GM18858 (cell line): ENCODE measurements around the gene HTRA1.

Source experiments
- ATAC-seq: cut with Tn5 transposase; IDR thresholded peaks from one replicate; pipeline ENCODE4 v1.9.1; 2021; ENCODE audit not compliant: unreplicated experiment

The HTRA1 gene

DNA sequence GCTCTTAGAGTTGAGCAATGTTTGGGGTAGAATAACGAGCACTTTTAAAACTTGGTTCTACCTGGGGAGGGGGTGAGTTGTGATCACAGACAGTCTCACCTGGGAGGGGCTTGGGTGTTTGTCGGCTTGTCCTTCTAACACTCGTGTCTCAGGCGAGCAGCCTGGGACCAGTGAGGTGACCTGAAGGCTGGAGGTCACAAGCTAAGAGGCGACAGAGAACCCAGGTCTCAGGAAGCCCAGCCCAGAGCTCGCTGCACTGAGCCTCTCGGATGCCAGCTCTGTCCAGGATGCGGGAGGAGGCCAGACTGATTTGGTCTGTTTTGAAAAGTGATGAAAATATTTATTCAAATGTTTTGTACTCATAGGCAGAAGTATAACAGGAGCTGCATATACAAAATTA lies 11.8 kb downstream of the HTRA1 start:
- no peak for ATAC-seq

DNA sequence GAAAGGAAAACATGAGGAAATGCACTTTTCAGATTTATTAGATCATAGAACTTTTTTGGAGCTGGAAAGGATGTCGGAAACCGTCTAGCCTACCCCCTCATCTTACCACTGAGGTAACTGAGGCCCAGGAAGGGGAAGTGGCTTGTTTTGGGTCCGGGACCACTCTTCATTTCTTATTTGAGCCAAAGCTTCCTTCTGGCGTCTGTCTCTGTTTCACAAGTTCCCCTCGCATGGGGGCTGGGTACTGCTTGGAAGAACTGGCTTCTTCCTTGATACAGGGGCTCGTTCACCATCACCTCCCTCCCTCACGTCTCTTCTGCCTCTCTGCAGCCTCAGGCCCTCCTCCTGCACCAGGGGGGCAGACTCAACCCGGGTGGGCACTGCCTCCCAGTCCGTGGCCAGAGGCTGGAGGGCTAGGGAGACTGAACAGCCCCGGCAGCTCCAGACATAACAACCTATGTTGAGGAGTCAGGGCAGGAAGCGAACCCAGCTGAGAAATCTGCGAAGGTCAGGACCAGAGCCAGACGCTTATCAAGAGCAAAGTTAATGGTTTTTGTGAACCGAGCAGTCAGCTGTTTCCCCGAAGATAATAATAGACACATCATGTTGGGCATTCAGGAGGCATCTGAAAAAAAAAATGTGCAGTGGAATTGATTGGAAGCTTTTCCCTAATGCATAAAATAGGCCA lies 12.9 kb downstream of the HTRA1 start:
- ATAC-seq, result no peak

DNA sequence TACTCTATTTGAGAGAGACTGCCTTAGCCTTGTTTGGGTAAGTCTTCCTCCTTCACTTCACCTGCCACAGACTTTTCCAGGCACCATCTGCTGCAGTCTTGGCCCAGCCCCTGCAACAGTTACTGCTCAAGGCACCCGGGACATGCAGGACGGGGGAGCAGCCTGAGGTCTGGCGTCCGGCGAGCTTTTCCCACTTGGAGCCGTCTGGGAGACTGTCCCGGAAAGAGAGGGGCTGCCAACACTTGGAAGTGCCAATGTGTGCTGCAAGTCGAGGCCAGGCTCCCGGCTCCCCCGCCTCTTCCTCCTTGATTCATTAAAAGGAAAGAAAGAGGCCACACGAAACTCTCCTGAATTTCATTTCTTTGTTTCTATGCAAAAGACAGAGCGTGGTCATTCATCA lies 13.7 kb downstream of the HTRA1 start:
- ATAC-seq, result no peak

DNA sequence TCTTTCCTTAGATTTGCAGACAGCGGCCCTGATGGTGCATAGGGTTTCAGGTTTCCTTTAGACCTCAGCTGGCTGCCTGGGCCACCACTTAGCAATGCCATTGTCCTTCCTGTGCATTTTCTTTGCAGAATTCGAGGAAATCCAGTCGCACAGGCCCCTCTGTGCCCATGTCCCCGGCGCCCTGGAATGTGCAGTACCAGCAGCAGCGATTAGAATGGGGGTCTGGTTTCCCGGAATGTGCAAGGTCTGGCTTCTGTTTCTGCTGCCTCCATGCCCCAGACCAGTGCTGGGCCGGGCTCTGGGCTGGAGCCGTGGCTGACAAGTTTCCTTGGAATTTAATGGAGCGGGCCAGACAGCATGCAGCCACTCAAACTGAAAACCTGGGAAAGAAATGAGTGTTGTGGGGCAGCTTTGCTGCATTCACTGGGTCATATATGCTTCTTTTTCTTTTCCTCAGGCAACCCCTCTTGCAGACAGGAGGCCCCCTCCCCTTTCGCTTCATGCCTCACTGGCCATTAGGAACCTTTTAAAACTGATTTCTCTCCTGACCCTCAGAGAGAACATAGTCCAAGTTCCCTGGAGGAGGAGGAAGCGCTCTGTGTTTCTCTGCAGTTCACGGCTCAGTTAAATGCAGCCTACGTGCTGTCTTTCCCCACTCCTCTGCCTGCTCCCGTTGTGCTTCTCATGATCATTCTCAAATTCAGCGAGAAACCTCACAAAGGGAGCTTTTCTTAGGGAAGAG lies 14.4 kb downstream of the HTRA1 start:
- no peak for ATAC-seq

DNA sequence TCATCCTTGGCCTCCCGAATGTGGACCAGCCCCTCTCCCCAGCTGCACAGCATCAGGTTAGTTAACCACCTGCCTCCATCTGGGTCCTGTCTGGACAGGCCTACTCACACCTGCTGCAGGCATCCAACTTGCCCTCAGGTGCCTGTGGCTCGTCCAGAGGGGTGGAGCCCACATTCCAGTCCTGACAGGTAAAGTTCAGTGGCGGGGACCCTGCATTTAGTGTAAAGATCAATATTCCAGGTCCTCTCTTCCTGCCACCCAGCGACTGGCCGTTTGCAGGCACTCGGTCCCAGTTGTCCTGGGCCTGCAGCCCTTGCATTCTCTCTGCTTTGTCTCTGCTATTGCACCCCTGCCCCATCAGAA lies 15.0 kb downstream of the HTRA1 start:
- ATAC-seq, result no peak

DNA sequence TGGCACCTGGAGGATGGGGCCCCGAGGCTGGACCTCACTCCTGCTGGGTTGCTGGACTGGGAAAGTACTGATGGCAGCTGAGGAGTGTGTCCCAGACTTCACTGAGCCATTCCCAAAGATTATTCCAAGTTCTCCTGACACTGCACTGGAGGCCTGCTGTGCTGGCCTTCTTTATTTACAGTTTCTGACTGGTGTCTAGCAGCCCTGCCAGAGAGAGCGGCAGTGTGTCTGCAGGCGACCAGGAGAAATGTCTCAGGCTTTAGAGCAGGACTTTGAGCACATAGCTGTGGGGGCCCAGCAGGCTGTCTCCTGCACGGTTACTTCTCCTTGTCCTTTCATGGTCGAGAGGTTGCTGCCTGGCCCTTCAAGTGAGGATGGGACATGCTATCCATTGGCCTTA lies 16.1 kb downstream of the HTRA1 start:
- no peak for ATAC-seq

DNA sequence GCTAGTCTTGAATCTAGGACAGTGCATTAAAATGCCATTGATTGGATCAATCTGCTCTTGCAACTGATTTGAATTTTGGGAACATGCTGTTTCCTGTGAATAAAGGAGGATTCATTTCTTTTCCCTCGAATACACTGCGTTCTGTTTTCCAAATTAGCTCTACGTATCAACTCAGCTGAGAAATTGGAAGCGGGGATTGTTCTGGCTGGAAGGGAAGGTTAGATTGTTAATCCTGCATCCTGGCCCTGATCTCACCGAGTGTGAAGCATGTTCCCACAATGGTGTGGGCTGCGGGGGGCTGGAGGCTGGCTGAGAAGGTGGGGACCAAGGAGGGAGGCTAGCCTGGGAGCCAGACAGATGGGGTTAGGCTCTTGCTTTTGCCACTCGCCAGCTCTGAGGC lies 17.6 kb downstream of the HTRA1 start:
- no peak for ATAC-seq

DNA sequence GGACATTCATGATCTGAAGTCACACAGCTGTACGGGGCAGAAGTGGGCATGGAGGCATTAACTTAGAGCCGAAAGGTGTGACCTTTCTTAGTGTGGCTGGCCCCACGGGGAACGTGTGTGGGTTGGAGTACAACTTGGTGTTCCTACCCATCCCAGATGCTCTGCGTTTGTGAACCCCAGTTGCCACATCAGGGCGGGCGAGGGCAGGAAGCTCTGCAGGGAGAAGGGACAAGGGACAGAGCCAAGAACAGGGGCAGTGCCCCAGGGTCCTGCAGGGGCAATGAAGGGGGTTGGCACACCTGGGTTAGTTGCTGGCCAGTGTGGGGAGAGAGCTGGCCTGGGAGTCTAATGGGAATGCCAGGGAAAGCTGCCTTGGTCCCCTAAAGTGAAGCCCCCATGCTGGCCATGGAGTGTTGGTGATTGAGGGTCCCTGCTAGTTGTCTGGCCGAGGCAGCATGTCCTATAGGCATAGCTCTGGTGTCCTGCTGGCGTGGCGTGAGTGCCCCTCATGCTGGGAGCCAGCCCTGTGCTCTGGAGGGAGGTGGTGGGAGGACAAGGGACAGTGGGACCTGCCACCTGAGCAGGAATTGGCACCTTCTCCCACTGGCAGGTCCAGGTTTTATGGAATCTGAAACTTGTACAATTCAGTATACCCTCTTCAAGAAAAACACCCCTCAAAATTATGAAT lies 18.9 kb downstream of the HTRA1 start:
- no peak for ATAC-seq

DNA sequence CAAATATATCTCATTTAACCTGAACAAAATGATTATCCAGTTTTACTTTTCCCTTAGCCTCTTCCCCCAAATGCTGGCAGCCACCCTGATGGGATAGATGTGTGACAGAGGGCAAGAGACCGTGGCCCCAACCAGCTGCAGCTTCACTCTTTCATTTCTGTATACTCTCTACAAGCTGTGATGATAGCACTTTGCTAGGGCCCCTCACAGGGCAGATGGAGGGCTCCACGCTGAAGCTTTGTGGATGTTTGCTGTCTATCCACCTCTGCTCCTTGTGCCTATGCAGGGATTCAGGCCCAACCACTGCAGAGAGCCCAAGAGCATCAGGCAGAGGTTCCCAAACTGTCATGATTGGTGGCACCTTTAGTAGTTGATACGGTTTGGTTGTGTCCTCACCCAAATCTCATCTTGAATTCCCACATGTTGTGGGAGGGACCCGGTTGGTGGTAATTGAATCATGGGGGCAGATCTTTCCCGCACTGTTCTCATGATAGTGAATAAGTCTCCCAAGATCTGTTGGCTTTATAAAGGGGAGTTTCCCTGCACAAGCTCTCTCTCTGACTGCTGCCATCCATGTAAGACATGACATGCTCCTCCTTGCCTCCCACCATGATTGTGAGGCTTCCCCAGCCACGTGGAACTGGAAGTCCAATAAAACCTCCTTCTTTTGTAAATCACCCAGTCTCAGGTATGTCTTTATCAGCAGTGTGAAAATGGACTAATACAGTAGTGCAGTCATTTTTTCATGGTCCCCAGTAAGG lies 20.1 kb downstream of the HTRA1 start:
- ATAC-seq, result no peak

DNA sequence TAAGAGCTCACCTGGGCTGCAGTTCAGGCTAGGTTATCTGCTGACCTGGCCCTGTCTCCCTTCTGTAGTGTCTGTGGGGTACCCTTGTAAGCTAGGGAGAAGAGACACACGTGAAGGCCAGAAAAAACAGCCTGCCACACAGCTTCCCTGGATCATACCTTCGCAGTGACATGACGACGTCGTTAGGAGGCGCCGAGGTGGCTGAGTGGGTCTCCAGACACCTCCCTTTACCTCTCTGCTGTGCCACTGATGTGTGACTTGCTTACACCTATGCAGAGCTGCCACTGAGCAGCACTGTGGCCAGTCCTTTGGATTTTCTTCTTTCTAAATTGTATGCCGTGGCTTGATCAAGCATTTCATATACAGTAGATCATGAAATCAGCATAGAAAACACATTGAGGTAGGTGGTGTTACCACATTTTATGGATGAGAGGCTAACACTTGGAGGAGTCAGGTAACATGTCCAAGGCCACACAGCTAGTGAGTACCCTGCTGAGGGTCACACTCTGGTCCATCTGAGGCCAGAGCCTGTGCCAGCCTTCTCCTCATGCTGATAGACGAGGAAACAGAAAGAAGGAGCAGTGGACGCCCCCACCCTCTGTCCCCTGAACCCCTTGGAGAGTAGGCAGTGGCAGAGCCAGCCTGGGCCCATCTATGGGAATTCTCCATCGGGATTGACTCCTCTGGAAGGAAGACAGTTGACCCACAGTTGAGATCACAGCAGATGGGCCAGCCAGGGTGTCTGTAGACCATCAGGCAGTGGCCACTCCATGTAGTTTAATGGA lies 23.1 kb downstream of the HTRA1 start:
- no peak for ATAC-seq

DNA sequence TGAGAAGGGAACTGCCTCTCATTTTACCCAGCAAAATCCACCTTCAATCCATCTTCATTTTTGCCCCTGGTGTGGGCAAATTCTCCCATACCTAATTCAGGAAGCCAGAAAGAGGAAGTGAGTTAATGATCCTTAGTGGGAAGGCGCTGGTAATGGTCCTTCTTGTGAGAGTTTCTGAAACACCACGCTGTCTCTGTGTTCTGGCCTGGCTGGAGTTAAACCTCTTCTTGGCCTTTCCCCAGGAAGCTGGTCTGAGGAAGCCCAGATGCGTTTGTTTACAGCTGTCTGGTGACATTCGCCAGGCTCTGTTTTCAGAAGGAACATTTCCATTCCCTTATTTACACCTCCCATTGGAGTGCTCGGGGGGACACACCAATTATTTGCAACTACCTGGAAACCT lies 24.3 kb downstream of the HTRA1 start:
- ATAC-seq, result no peak

DNA sequence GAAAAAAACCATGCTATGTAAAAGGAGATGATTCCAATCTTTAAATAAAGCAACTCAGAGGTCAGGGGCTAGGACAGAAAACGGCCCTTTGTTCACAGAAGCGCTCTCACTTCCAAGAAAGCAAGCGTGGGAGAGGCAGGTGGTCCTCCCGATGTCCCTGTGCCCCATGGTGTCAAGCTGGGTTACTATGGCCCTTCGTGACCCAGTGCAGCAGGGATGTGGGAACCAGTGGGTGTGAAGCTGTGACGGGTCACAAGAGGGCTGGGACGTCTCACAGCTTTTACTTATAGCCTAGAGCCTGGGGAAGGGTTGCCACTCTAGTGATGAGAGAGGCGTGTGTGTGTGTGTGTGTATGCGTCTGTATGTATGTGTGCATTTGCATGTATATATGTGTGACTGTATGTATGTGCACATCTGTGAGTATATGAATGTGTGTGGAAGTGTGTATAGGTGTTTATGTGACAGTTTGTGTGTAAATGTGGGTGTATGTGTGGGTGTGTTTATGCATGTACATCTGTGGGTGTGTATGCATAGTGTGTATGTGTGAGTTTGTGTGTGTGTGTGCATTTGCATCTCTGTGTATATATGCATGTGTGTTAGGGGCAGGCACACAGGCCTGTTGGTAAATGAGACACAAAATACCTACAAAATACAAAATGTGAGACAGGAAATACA lies 25.2 kb downstream of the HTRA1 start:
- ATAC-seq, result no peak

DNA sequence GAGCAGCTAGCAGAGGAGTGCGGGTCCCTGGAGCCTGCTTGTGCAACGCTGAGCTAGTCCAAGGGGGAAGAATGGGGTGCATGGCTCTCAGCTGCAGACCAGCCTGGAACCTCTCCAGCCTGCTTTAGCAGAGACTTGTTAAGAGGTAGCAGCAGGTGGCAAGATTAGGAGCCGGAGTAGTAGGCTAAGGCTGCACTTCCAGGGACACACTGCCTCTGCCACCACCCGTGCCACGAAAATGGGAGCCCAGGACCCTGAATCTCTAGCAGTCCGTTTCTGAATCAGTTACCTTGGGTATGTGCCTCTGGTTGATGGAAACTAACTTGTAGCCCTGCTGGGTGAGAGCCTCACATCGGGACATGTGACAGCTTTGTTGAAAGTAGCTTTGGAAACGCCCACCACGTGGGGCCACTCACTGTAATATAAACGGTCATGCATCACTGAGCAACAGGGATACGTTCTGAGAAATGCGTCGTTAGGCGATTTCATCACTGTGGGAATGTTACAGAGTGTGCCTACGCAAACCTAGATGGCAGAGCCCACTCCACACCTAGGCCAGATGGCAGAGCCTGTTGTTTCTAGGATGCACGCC lies 25.9 kb downstream of the HTRA1 start:
- no peak for ATAC-seq

DNA sequence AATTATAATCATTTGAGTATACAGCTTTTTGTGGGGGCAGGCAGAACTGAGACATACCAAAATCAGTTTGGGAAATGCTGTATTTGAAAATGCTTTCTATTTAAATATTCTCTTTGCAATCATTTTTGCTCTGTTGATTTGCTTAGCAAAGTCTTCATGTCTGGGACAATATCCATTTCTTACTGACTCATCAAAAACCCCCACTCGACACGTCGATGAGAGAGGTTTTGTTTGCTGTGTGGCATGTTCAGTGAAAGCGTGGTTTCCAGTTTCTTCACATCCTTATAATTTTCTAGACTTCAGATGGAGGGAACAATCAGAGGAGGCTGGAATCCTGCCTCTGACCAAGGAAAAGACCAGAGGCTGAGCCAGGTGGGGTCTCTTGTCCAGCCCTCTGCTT lies 28.9 kb downstream of the HTRA1 start:
- no peak for ATAC-seq

DNA sequence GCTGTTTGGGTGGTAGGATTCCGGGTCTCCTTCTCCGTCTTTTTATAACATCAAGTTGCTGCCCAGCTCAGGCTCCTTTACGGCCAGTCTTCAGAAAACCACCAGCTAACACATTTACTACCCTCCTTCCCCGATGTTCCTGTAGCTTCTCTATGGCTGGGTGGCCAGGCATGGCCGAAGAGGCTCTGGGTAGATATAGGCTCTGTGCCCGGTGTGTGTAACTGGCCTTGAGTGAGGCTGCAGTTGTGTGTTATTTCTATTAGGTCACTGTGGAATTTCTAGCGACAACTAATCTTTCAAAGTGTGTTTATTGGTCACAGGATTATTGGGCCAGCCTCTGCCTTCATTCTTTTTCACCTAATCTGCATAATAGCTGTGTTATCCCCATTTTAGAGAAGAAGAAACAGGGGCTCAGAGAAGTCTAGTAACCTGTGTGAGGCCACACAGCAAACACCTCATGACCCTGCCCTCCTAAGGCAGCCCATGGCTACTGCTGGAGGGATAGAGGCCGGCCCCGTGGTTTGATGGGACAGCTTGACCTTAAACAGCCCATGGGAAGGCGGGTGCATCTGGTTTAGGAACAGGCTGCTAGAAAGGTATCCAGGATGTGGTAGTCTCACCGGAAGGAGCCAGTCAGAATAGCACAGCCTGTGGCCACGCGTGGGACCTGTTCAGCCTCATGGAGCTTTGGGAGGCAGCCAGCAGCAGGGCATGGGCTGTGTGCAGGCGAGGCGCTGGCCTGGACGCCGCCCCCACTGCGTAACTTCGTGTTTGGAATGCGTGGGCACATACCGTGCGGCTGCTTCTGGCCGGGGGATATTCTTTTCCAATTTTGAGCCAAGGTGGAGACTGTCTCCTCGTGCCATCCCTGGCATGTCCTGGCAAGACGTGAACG lies 29.7 kb downstream of the HTRA1 start:
- no peak for ATAC-seq

DNA sequence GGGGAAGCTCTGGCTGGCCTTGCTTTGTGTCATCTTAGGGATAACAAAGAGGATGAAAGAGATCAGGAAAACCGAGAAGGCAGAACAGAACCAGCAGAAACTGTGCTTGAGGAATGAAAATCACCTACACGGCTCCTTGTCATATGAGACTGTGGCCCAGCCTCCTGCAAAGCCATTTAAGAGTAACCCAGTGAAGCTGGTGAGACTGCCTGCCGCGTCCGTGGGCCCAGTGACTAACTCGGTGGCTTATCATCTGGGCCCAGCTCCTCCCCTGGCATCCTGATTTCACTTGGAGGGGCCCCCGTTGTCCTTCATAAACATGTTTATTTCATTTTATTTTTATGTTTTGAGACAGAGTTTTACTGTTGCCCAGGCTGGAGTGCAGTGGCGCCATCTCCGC lies 30.7 kb downstream of the HTRA1 start:
- no peak for ATAC-seq

DNA sequence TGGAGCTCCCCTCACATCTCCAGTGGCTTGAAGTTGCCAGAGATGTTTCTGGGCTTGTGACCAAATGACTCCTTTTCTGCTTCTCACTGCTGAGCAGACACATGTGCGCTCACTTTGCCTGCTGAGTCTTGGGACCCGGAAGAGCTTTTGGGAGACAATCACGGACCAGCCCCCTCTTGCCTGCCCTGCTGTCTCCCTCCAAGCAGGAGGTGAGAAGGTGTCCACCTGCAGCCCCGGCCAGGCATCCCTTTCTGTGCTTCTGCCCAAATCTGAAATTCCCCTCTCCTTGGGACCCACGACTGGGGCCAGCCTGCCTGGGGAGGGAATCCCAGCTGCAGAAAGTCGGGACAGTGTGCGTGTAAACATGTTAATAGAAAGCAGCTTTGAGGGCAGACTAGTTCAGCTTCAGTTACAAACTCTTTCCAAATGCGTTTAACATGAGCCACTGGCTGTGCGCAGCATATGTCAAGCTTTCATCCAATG lies 31.7 kb downstream of the HTRA1 start:
- no peak for ATAC-seq

DNA sequence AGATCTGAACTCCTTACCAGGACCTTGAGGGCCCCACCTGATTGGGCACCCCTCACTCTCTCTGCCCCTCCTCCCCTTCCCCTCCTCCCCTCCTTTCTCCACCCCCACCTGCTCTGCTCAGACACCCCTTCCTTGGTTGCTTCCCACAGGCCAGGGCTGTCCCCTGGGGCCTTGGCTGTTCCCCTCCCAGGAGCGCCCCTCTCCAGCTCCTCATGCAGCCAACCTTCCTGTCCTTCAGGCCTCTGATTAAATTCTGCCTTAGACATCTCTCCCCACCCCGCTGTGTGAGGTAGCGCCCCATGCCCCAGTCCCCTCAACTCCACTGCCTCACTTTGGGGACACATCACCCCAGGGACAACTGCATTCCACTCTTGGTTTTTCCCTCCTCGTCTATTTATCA lies 32.4 kb downstream of the HTRA1 start:
- no peak for ATAC-seq
